Breast epithelium (tissue), 3 donors: ENCODE measurements around the gene AVPI1.

Experiments used
- CTCF ChIP-seq, 3 donors: fragments of 450-650 bp; IDR thresholded peaks; one replicate each; pipeline ENCODE4 v1.5.1; 2016 to 2017; ENCODE audit warnings: antibody characterized with exemption in 3 of 3, mild to moderate bottlenecking in 3 of 3, moderate library complexity in 3 of 3
- POLR2A ChIP-seq: fragments of 450-650 bp; IDR thresholded peaks from one replicate; pipeline ENCODE4 v1.6.1; 2016; ENCODE audit warnings: antibody characterized with exemption, mild to moderate bottlenecking, moderate library complexity

- TF ChIP-seq CTCF (IDR thresholded peaks at IDR 0.05): no peak
- no peak for TF ChIP-seq POLR2A
Measured at GRCh38 chr10:97684866-97685394, 2.1 kb downstream of the AVPI1 start.
